Hepatocyte (in vitro differentiated cells): ENCODE measurements around the gene FAM43B. TPM values are rescaled to one million over a fixed set of nuclear protein-coding genes. Genes with fewer than 3 reads are reported as not detected.

Experiments used
- DNase-seq: peaks from one replicate; pipeline ENCODE4 v3.0.0-alpha.2; 2016; ENCODE audit warnings: low spot score
- H2AFZ ChIP-seq: fragments of 200-600 bp; sonication (generic); 2 replicates; pipeline ENCODE4 v1.6.0; 2016; ENCODE audit warnings: antibody characterized with exemption, mild to moderate bottlenecking
- H3K27ac ChIP-seq: fragments of 200-600 bp; sonication (generic); 2 replicates; pipeline ENCODE4 v1.5.1; 2016; ENCODE audit warnings: mild to moderate bottlenecking
- H3K27me3 ChIP-seq: fragments of 200-600 bp; sonication (generic); 2 replicates; pipeline ENCODE4 v1.6.1; 2016
- H3K36me3 ChIP-seq: fragments of 200-600 bp; sonication (generic); replicated peaks from 2 replicates; pipeline ENCODE4 v1.5.1; 2016; ENCODE audit warnings: low read depth; ENCODE audit not compliant: insufficient read depth
- H3K4me1 ChIP-seq: fragments of 200-600 bp; sonication (generic); 2 replicates; pipeline ENCODE4 v1.5.1; 2016; ENCODE audit warnings: mild to moderate bottlenecking, moderate library complexity; ENCODE audit not compliant: insufficient read depth
- H3K4me2 ChIP-seq: fragments of 200-600 bp; sonication (generic); 2 replicates; pipeline ENCODE4 v1.6.0; 2016
- H3K4me3 ChIP-seq: fragments of 200-600 bp; sonication (generic); 2 replicates; pipeline ENCODE4 v1.5.1; 2016; ENCODE audit warnings: mild to moderate bottlenecking
- H3K79me2 ChIP-seq: fragments of 200-600 bp; sonication (generic); 2 replicates; pipeline ENCODE4 v1.6.0; 2017; ENCODE audit warnings: mild to moderate bottlenecking
- H3K9me2 ChIP-seq: fragments of 200-600 bp; sonication (generic); replicated peaks from 2 replicates; pipeline ENCODE4 v1.6.0; 2017; ENCODE audit warnings: mild to moderate bottlenecking; ENCODE audit not compliant: insufficient read depth
- H3K9me3 ChIP-seq: fragments of 200-600 bp; sonication (generic); 2 replicates; pipeline ENCODE4 v1.5.1; 2016; ENCODE audit warnings: low read depth, mild to moderate bottlenecking
- H4K20me1 ChIP-seq: fragments of 200-600 bp; sonication (generic); 2 replicates; pipeline ENCODE4 v1.6.0; 2016; ENCODE audit warnings: mild to moderate bottlenecking; ENCODE audit not compliant: insufficient read depth, poor library complexity, severe bottlenecking
- EZH2 ChIP-seq: fragments of 200-600 bp; sonication (generic); IDR thresholded peaks from 2 replicates; pipeline ENCODE4 v1.6.1; 2016; ENCODE audit warnings: antibody characterized with exemption, mild to moderate bottlenecking, borderline replicate concordance
- EZH2phosphoT487 ChIP-seq: fragments of 200-600 bp; sonication (generic); IDR thresholded peaks from one replicate; pipeline ENCODE4 v1.6.1; 2018; ENCODE audit warnings: antibody characterized with exemption, mild to moderate bottlenecking, low read depth, moderate library complexity; ENCODE audit not compliant: unreplicated experiment, severe bottlenecking
- WGBS: methylation state at CpG from one replicate; pipeline ENCODE4 v1.1.6; 2016; ENCODE audit warnings: low lambda C conversion rate; ENCODE audit errors: missing lambda C conversion rate; 5-methylcytosine and 5-hydroxymethylcytosine counted together
- polyA plus RNA-seq: library from polyadenylated mRNA; unstranded; fragments of >200 nt; fragmentation: Nextera tagmentation; extraction: Ambion mirVana; gene quantifications from 2 replicates; pipeline ENCODE4 v1.2.1, GENCODE V29; 2016
- total RNA-seq: library from RNA; depleted of rRNA; stranded (reverse); fragments of >200 nt; gene quantifications from 2 replicates; pipeline ENCODE4 v1.2.3, GENCODE V29; 2014
- TF ChIP-seq, protein P1 (sequence below): fragments of 200-600 bp; sonication (generic); IDR thresholded peaks from 2 replicates; pipeline ENCODE4 v1.5.1; 2016; ENCODE audit warnings: antibody characterized with exemption, mild to moderate bottlenecking; ENCODE audit not compliant: poor library complexity

The FAM43B gene
- total and polyA plus RNA-seq, 2 experiments from 2014 or later = 0.10 to 0.81 TPM

DNA sequence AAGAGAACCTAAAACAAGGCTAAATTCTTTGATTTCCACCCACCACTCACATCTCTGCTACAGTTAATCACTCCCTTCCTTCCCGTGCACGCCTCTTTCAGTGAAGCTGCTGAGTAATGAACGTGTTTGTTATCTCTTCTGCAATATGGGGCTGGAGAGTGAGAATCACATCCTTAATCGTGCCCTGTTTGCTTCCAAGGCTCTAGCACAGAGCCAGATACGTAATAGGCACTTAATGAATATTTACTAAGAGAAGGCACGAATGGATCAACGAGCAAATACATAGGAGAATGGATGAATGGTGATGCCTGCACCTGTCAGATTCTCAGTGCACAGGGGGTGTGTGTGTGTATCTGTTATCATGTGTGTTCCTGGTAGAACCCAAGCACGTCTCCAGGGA is 22.1 kb upstream of the FAM43B start:
- Histone ChIP-seq H3K9me2 (no peaks in the 10 kb centered on the region), H3K4me2 (no peak overlapping the region), H3K4me1 (no peaks in the 10 kb centered on the region), H4K20me1 (no peaks in the 10 kb centered on the region), H3K36me3 (no peaks in the 10 kb centered on the region), H3K27me3 (peaks cover 40% of the 10 kb centered on the region), H3K27ac (no peak overlapping the region), H2AFZ (no peak overlapping the region), H3K79me2 (no peaks in the 10 kb centered on the region), H3K9me3 (no peaks in the 10 kb centered on the region), H3K4me3 (no peak overlapping the region)
- 61% methylated on average over 8 of the region's 8 CpGs for WGBS
- TF ChIP-seq EZH2phosphoT487 = no peak
- TF ChIP-seq, protein P1, sequence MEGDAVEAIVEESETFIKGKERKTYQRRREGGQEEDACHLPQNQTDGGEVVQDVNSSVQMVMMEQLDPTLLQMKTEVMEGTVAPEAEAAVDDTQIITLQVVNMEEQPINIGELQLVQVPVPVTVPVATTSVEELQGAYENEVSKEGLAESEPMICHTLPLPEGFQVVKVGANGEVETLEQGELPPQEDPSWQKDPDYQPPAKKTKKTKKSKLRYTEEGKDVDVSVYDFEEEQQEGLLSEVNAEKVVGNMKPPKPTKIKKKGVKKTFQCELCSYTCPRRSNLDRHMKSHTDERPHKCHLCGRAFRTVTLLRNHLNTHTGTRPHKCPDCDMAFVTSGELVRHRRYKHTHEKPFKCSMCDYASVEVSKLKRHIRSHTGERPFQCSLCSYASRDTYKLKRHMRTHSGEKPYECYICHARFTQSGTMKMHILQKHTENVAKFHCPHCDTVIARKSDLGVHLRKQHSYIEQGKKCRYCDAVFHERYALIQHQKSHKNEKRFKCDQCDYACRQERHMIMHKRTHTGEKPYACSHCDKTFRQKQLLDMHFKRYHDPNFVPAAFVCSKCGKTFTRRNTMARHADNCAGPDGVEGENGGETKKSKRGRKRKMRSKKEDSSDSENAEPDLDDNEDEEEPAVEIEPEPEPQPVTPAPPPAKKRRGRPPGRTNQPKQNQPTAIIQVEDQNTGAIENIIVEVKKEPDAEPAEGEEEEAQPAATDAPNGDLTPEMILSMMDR = no peak
- no peak for TF ChIP-seq EZH2
- DNase-seq = no peak

DNA sequence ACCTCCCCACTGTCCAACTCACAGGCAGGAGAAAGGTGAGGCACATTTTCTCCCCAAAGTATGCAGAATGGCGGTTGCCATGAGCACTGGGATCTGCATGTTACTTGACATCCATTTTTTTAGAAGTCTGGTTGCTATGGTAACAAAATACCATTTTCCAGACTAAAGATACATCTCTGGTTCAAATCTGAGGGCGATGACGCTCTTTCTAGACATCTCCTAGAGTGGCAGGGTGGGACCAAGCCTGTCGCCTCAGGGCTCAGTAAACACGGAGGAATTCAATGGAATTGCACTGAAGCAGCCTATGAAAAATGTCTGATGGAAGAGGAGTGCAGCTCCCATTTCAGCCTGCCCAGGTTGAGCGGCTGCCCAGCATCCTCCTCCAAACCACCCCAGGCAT is 21.5 kb upstream of the FAM43B start:
- peaks cover 40% of the 10 kb centered on the region for H3K27me3 ChIP-seq

DNA sequence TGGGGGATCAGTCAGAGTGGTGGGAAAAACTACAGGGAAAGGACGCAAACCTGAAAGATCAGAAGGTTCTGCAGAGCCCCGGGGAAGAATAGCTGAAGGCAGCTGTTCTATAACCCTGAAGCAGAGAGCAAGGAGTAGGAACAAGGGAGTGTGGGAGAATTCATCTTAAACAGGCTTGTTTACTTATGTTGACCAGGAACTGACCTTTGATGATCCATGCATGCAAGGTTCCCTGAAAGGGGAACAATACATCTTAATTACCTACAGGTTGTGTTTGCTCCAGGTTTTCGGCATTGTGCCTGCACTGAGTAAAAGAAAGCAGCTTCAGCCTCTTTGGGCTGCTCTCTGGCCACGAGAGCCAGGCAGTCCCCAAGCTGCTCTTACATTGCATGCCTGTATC is 18.7 kb upstream of the FAM43B start:
- no peak overlapping the region for H3K27ac ChIP-seq
- H3K9me3 ChIP-seq = no peaks in the 10 kb centered on the region
- H3K4me2 ChIP-seq = no peak overlapping the region
- H3K27me3 ChIP-seq = peaks cover 20% of the 10 kb centered on the region
- H3K4me1 ChIP-seq = no peaks in the 10 kb centered on the region
- no peak overlapping the region for H3K4me3 ChIP-seq
- H3K79me2 ChIP-seq = no peaks in the 10 kb centered on the region
- H2AFZ ChIP-seq = no peak overlapping the region
- no peak for DNase-seq
- no peaks in the 10 kb centered on the region for H3K9me2 ChIP-seq
- WGBS = 42% methylated on average over 4 of the region's 4 CpGs
- no peak for TF ChIP-seq EZH2
- TF ChIP-seq, protein P1 = no peak
- no peak for TF ChIP-seq EZH2phosphoT487
- no peaks in the 10 kb centered on the region for H4K20me1 ChIP-seq
- H3K36me3 ChIP-seq = no peaks in the 10 kb centered on the region

More for the DNA sequence above, 21.5 kb upstream of the FAM43B start:
- DNase-seq = no peak
- Histone ChIP-seq H4K20me1 (no peaks in the 10 kb centered on the region), H3K4me2 (no peak overlapping the region), H3K9me3 (no peaks in the 10 kb centered on the region), H3K36me3 (no peaks in the 10 kb centered on the region), H3K4me3 (no peak overlapping the region), H3K9me2 (no peaks in the 10 kb centered on the region), H3K79me2 (no peaks in the 10 kb centered on the region), H3K4me1 (no peaks in the 10 kb centered on the region), H3K27ac (no peak overlapping the region), H2AFZ (no peak overlapping the region)
- TF ChIP-seq EZH2 (no peak), EZH2phosphoT487 (no peak)
- TF ChIP-seq, protein P1 = no peak
- WGBS = 56% methylated on average over 6 of the region's 6 CpGs
